RKO (cell line): ENCODE measurements around the gene PC.
A peak's percentile ranks its signal among the peaks of the same experiment; 100 is the strongest.

Source experiments
- DNase-seq: peaks from one replicate; pipeline ENCODE4 v3.0.0-alpha.2; 2016; ENCODE audit warnings: low spot score

The PC gene

DNA sequence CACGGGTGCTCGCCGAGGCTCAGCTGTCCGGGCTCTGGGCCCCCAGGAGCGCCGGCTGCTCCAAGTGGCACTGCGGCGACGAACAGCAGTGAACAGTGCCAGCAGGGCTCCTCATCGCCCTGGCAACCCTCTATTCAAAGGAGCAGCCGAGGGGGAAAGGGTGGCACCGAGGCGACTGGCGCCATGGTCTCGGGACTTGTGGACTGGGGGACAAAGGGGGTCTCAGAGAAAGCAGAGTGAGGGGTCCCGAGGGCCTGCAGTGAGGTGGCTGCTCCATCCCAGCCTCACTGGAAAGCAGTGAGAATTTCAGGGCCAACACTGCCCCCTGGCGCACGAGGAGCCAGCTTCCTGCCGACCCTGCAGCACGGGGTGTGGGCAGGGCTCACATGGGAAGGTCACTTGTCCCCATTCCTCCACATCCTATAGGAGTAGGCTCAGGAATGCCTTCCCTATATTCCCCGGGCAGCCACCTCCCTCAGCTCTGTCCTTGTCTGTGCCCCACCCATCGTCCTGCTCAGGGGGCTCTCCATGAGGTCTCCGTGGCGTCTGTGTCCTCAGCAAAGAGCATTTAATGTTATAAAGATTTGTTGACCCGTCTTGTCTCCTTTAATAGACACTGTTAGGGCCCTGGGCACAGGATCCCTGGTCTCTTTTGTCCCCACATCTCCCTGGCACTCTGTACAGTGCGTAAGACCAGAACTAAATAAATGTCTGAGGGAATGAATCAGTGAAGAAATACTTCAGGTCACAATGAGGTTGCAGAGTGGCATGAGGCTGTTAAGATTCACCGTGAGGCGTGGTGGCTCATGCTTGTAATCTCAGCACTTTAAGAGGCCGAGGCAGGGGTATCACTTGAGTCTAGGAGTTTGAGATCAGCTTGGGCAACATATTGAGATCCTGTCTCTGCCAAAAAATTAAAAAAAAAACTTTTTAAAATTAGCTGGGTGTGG, 74.9 kb downstream of the PC start:
- DNase-seq, result peak; percentile 58

DNA sequence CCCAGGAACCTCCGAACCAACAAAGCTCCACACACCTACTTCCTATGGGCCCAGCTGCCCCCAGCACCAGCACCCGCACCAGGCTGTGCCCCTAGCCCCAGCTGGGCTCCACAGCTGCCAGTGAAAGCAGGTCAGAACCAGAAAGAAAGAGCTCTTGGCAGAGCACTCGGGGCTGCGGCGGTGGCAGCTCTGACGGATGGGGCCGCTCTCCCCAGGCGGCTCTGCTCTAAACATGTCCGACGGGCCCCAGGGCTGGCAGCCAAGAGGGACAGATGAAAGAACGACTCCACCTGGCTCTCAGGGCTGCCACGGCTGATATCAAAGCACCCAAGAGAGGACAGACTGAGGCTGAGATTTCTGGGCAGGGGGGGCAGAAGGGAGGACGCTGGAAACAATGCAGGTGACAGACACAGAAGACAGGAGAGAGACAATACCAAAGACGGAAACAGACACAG, 75.6 kb downstream of the PC start:
- DNase-seq, result no peak

DNA sequence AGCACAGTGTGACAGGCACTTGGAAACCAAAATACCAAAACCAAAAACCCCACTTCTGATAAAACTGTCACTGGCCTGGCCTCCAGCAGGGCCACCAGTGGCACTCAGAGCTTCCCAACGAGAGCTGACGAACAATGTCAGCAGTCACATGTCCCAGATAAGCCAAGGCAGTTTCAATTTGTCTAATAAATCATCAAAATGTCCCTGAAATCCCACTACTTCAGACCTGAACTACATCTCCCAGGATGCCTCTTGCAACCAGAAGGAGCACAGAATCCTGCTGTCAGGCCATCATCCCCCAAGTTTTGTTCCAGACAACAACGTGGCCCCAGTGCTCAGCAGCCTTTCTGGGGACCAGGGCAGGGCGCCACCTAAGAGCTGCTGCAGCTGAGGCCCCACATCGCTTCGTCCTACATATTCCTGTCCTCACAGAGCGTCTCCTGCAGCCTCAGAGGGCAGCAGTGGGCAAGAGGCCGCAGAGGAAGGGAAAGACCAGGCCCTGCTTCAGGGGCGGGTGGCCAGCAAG, 76.2 kb downstream of the PC start:
- DNase-seq, result no peak

DNA sequence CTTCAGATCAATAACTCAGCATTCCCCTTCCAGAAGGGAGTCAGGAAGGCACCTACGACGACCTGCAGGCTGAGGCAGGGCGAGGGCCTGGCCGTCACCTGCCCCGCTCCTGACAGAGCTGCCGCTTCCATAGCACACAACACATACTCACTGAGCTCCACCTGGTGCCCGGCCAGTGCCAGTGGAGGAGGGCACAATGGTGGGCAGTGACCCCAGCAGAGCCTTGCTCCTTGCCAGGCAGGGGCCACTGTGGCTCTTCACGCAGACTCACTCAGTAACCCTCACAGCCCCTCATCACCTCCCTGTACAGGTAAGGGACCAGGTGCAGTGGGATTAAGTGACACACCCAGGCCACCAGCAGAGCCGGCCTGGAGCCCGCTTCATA, 76.7 kb downstream of the PC start:
- DNase-seq, result no peak

DNA sequence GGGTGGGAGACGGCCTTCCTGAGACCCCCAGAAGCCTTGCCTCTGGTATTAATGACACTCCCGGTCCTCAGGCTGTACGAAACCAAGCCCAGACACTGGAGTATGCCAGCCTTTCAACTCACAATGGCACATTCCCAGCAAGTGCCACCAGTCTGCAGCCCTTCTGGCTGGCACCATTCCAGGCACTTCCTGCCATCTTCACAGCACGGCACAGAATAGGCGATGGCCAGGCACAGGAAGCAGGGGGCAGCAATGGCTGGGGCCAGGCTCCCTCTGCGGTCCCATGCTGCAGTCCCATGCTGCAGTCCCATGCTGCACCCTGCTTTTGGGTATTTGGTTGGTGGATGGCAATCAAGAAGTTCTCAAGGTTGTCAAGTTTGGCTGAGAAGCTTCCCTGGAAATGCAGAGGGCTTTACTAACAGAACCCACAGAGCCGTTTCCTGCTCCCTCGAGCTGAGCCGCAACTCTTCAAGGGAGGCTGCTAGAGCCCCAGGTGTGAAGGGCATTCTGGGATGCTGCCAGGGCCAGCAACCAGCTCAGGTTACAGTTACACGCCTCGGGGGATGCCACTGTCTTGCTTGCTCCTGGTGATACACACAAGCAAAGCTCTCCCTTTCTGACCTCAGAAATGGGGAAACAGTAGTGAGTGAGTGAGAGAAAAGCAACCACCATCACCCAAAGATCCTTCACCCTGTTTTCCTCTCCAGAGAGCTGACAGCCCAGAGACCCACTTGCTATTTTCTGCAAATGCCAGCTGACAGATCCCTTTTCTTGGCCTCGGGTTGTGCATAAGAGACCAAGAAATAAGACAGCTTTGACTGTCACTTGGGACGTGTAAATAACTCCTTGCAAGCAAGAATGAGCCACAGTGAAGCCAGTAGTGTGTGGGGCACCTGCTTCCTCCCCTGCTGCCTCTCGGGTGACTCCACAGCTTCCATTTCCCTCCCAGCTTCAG, 77.4 kb downstream of the PC start:
- DNase-seq, result no peak

DNA sequence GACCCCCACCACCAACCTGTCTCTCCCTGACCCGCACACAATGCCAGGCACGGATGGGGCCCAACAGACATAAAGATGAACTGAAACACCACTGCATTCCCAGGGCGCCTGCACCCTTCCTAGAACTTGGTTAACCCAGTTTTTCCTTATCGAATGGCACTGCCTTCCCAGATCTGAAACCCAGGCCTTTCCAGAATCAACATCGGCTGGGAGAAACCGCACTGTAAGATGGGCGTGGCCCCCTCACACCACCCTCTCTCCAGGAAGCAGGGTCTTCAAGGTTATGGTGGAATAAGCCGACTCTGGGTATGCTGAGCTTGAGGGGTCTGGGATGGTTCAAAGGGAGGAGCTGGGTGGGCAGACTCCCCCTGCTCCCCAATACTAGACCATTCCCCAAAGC, 78.2 kb downstream of the PC start:
- no peak for DNase-seq

DNA sequence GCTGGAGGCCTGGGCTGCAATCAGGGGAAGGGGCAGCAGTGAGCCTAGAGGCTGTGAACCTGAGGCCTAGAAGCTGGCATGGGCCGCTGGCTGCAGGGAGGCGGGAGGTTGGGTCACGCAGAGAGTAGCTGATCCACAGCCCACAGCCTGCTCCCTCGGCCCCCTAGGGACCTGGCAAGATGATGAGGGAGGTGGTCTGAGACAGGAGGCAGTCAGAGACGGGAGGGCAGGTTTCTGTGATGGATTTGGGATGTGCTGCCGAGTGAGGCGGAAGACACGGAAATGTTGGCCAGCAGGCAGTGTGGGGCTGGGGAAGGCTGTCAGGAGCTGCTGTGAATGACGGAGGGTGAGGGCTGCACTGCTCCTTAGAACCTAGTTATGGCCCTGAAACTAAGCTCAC, 78.6 kb downstream of the PC start:
- no peak for DNase-seq

DNA sequence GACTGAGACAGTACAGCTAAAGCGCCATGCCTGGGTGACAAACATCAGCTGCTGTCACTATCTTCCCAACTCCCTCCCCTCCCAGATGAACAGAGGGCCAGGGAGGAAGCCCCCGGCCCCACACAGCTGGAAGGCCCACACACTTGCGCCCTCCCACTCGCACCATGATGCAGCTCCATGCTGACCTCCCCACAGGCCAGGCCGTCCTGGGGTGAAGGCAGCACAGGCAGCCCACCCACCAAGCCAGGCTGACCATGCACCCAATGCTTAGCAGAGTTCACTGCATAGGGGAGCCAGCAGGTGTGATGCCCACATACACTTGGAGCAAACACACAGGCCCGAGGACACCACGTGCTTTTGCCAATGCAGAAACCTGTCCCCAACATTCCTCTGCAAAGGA, 79.2 kb downstream of the PC start:
- DNase-seq, result no peak

DNA sequence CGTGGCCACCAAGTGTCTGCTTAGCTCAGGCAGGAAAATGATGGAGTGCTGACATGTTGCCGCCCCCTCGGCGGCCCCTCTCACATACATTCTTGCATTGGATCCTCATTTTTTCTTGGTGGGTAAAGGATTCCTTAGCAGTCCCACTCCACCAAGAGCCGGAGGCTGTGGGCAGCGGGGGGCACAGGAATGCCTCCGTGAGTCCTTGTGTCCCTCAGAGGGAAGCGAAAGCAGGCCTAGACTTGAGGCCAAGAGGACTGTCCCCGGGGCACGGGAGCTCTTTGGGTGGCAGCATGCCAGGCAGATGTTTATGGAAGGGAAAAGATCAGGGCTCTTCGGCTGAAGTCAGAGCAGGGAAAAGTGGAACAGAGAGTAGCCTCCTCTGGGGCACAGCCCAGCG, 79.7 kb downstream of the PC start:
- DNase-seq, result no peak

DNA sequence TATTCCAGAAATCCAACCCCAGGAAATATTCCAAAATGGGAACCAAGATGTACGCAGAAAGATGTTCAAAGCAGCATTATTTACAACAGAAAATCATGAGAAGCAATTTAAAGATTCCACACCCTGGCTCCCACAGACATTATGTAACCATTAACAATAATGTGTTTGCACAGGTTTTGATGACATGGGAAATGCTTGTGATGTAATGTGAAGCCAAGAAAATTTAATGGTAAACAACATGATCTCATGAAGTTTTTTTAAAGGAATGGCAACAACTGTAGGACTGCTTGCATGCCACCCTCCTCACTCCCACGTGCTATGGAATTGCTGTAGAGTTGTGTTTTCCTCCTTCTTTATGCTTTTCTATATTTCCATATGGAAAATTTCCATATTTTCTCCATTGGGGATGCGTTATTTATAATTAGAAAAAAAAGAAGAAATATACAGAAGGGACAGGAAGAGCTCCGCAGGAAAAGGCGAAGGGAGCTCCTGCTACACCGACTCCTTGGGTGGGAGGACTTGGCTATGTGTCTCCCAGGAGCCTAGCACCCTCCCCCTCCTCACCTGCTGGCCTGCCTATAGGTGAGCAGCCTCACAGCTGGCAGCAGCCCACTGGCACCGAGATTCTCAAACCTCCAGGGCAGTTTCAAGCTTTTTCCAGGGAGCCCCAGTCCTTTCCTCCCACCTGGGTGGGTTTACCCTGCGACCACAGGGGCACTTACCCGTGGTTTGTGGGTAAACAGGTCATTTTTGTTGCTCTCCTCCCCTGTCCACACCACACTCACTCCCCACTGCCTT, 80.4 kb downstream of the PC start:
- no peak for DNase-seq

DNA sequence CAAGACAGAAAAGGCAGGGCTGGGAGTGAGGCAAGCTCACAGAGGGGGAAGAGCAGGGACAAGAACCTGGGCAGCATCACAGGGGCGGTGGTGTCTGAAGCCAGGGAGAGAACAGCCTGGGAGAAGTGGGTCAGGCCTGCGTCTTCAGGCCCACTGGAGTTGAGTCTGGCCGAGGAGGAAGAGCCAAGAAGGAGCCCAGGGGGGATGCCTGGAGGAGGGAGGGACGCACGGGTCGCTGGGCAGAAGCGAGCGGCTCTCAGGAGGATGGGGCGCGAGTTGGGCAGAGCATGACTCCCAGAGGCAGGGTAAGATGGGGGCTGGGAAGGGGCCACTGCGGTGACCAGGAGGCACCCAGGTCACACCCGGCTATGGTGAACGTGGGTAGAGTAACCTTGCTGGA, 82.8 kb downstream of the PC start:
- DNase-seq, result no peak

DNA sequence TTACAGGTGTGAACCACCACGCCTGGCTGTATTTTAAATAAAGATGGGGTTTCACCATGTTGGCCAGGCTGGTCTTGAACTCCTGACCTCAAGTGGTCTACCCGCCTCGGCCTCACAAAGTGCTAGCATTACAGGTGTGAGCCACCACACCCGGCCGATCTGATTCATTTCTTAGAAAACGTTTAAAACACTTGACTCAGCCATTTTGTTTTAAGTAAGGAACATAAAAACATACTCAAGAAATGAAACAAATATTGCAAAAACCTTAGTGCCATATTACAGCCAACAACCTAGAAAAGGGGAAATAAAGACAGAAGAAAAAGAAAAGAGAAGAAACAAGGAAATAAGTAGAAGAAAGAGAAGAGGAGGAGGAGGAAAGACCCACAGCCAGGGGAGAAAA, 84.0 kb downstream of the PC start:
- DNase-seq, result no peak

DNA sequence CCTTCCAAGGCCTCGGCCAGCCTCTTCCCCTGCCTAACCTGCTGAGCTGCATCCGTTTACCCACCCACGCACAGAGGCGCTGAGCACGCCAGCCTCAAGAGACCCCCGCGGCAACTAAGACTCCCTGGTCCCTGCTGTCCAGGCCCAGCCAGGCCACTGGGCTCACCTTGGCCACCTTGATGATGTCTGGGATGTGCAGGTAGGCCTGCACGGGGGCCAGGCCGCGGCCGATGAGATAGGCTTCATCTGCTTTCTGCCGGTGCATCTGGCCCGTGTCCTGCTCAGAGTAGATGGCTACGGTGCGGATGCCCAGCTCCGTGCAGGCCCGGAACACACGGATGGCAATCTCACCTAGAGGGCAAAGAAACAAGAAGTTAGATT, 86.7 kb downstream of the PC start:
- DNase-seq, result no peak

DNA sequence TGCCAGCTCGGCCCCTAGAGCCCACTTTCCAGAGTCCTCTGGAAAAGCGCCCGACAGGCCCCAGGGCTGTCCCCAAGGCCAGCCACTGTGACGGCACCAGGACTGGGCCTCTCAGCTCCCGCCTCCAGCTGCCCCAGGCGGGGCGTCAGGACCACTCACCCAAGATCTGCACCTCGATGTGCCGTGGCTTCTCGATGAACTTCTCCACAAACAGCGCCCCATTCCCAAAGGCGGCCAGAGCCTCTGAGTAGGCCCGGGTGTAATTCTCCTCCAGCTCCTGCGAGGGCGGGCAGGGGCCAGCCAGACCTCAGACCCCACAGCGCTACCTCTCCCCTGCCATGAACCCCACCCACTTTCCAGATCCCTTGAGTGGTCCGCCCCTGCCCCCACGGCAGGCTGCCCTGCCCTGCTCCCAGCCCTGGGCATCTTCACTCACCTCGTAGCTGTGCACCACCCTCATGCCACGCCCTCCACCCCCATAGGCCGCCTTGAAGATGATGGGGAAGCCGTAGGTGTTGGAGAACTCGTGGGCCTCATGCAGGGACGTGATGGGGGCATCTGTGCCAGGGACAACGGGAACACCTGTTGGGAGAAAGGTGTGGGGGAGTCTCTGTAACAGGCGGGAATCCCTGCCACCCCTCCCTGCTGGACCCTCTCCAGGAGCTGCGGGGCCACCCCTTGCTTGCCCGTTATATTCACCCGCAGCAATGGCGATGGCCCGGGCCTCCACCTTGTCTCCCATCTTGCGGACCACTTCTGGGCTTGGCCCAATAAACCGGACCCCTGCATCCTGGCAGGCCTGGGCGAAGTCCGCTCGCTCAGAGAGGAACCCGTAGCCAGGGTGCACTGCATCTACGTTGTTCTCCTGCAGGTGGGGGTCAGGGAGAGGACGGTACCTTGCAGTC, 87.3 kb downstream of the PC start:
- DNase-seq, result no peak

DNA sequence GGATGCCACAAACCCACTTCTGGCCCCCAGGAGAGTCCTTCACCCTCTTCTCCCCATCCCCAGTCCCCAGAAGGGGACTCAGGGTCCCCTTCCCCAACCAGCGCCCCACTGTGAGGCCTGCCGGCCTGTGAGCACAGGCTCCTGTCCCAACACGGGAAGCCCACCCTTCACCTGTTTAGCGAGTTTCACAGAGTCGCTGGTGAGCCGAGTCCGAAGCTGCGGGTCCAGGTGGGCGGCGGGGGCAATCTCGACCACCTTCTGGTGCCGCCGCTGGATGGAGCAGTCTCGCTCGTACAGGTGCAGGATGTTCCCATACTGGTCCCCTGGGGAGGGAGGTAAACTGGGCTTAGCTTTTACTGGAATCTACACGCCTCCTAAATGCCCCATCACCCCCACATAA, 88.1 kb downstream of the PC start:
- no peak for DNase-seq

DNA sequence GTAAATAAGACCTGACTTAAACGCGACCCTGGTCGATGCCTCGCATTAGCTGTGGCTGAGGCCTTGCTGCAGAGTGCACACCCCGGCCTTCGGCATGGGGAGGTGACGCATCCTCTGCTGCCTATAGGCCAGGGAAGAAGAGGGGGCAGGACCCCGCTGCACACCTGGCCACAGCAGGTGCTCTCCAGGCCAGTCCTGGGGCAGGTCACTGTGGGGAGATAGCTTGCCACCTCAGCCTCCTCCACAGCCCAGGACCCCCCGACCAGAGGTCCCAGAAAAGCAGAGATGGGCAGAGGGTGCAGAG, 88.7 kb downstream of the PC start:
- no peak for DNase-seq

DNA sequence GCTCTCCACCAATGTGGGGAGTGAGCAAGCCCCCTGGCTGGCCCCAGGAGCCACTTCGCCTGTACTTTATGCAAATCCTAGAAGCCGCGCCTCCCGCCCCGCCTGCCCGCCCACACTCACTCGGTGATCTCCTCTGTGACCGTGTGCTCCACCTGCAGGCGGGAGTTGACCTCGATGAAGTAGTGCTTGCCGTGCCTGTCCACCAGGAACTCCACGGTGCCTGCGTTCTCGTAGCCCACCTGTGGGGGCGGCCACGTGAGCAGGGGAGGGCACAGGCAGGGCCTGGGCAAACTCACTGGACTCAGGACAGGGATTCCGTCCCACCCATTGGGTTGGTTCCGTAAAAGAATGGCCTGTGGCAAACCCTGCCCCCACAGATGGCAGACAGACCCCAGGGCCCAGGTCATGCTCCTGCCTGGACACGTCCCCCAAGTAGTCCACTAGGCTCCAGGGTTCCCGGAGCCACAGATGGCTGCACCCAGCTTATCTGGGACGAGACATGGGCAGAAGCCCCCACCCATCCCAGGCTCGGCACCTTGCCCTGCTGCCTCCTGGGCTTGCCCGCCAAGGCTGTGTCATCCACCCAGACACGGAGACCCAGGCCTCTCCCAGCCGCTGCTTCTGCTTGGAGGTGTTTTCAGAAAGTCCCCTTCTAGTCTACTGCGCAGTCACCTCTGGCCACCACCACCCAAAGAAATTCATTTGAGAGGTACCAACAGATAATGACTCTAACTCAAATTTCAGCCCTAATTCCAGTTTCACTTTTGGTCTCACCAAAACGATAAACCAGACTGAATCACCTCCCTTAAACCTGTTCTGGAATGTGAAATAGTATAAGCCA, 89.2 kb downstream of the PC start:
- peak; percentile 70 for DNase-seq

DNA sequence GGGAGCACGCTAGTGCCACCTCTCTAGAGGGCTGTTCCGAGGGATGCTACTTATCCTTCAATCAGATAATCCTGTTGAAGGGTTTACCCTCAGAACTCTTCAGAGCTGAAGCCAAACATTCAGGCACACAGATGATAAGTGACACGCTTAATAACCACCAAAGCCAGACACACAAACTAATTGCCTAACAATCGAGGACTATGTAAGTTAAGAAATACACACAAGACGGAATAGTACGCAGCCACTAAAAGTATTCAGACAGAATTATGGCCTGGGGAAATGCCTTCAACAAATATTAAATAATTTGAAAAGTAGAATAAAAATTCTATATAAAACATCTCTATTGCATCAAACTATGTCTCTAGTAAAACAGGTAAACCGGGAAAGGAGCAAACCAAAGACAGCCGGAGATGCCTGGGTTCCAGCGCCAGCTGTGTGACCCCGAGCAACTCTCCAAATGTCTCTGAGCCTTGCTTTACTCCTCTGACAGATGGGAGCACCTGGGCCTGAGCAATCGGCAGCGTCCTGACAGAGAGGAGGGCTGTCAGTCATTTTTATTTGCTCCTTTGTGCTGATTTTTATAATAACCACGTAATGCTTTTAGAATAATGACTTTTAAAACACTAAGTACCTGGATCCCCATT, 90.0 kb downstream of the PC start:
- DNase-seq, result no peak

DNA sequence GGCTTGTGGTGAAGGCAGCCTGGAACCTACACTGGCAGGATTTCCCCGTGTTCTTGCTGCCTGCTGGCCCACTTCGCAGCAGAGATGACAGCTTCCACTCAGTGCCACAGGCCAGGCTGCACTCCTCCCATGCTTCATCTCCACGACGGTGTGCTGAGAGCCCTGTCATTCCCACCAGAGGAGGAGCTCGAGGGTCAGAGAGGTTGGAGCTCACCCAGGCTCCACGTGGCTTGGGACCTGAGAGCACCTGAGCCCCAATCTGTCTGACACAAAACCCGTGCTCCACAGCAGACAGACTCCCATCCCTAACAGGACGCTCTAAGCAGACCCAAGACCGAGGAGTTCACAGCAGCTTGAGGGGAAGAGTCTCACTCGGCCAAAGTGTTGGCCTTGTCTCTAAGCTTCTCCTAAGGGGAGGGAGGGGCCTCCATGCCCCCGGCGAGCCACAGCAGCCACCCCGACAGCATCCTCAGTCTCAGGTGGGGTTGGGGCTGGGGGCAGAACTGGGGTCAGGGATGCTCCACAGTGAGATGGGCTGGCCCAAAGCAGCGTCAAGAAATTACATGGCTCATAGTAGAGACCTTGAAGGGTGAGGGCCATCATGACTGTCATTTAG, 90.7 kb downstream of the PC start:
- DNase-seq, result no peak
